Spinal cord (tissue), 10 donors: ENCODE results near the gene ADARB2. TPM values are rescaled to one million over a fixed set of nuclear protein-coding genes. Genes with fewer than 3 reads are reported as not detected.
"Not testable (repeated sequence)": the region's sequence is repeated elsewhere in the genome, so short reads cannot be mapped to it uniquely, and the experiment has no call there.

ENCODE experiments used
- DNase-seq, 6 donors: peaks; one replicate each; pipeline versions ENCODE4 v3.0.0 to v3.0.0-alpha.2; 2013 to 2015; ENCODE audit warnings: low spot score in 6 of 6, low read depth in 4 of 6
- H3K27ac ChIP-seq: one replicate; pipeline ENCODE4 v1.5.1; 2013; ENCODE audit warnings: low read depth, low read length, control low read depth
- H3K27me3 ChIP-seq: one replicate; pipeline ENCODE4 v1.6.1; 2013; ENCODE audit warnings: low read length; ENCODE audit not compliant: control insufficient read depth, insufficient read depth
- H3K36me3 ChIP-seq: one replicate; pipeline ENCODE4 v1.6.1; 2013; ENCODE audit warnings: low read length; ENCODE audit not compliant: control insufficient read depth, insufficient read depth
- H3K4me1 ChIP-seq: one replicate; pipeline ENCODE4 v1.6.1; 2013; ENCODE audit warnings: low read length; ENCODE audit not compliant: control insufficient read depth, insufficient read depth
- H3K4me3 ChIP-seq: one replicate; pipeline ENCODE4 v1.5.1; 2013; ENCODE audit warnings: low read depth, low read length, control low read depth
- H3K9me3 ChIP-seq: one replicate; pipeline ENCODE4 v1.6.1; 2013; ENCODE audit warnings: low read length; ENCODE audit not compliant: control insufficient read depth, insufficient read depth
- WGBS: methylation state at CpG from one replicate; pipeline ENCODE4 v1.1.5; 2013; ENCODE audit warnings: missing lambda C conversion rate; ENCODE audit not compliant: insufficient coverage; 5-methylcytosine and 5-hydroxymethylcytosine counted together
- long read RNA-seq, 4 donors: transcript quantifications; one replicate each; lab custom pipeline, GENCODE V29; 2026
- polyA plus RNA-seq, 2 donors: library from polyadenylated mRNA; unstranded; fragments of 120-200 nt; gene quantifications; one replicate each; pipeline ENCODE4 v1.2.1, GENCODE V29; 2013; ENCODE audit not compliant: insufficient read length in 2 of 2
- total RNA-seq, 2 donors: library from RNA; depleted of rRNA in 1 of 2; stranded (reverse); fragments of 120-200 nt in 1 of 2; fragments of >200 nt in 1 of 2; gene quantifications; one replicate each; pipeline versions ENCODE4 v1.2.3 to v1.2.4, GENCODE V29; 2013 to 2014
- donor health status: healthy.

ADARB2 gene
- 1 to 10 TPM; 4.1 to 5.4 TPM for total RNA-seq
- 10 to 100 TPM; 11.1 to 11.2 TPM for polyA plus RNA-seq
- long read RNA-seq, donor 1, partial matches to known transcripts = 0 of 1 reads
- long read RNA-seq, donor 1, other reads (novel, unspliced or antisense) = 0 of 1 reads
- long read RNA-seq, donor 2 = 0 reads
- long read RNA-seq, donor 3 = 0 reads
- long read RNA-seq, donor 4 = 0 reads

- H3K36me3 ChIP-seq = no peaks in the 10 kb centered on the region
- WGBS = under 1% methylated on average over 47 of the region's 50 CpGs
- H3K4me3 ChIP-seq = peak within 1 kb of the TSS; percentile 65
- peak within 1 kb of the TSS; percentile 78 for H3K27ac ChIP-seq
- DNase-seq = peak; percentile 66 to 97 (median 82)
- H3K27me3 ChIP-seq = peaks cover 27% of the 10 kb centered on the region
- H3K9me3 ChIP-seq = no peaks in the 10 kb centered on the region
- peaks cover 27% of the 10 kb centered on the region for H3K4me1 ChIP-seq
Observed at GRCh38 chr10:1737222-1738061, at the start of gene ADARB2. Gene ADARB2 (minus strand): TSS chr10:1737525.

- no peak for DNase-seq
- no peaks in the 10 kb centered on the region for H3K9me3 ChIP-seq
- H3K4me1 ChIP-seq = no peaks in the 10 kb centered on the region
- H3K36me3 ChIP-seq = no peaks in the 10 kb centered on the region
- H3K4me3 ChIP-seq = no peak overlapping the region
- H3K27me3 ChIP-seq = no peaks in the 10 kb centered on the region
- no peak overlapping the region for H3K27ac ChIP-seq
- WGBS = 39% methylated on average over 3 of the region's 3 CpGs
Observed at GRCh38 chr10:1785835-1786234, 48.5 kb upstream of the ADARB2 start.

- Histone ChIP-seq H3K27me3 (no peaks in the 10 kb centered on the region), H3K4me3 (no peak overlapping the region), H3K36me3 (no peaks in the 10 kb centered on the region), H3K27ac (no peak overlapping the region), H3K9me3 (no peaks in the 10 kb centered on the region), H3K4me1 (no peaks in the 10 kb centered on the region)
- DNase-seq = no peak
- 96% methylated on average over 5 of the region's 5 CpGs for WGBS
Observed at GRCh38 chr10:1782841-1783240, 45.5 kb upstream of the ADARB2 start.

GRCh38 chr10:1779796-1780195 lies 42.5 kb upstream of the ADARB2 start:
- no peaks in the 10 kb centered on the region for H3K4me1 ChIP-seq
- no peaks in the 10 kb centered on the region for H3K9me3 ChIP-seq
- H3K27ac ChIP-seq = no peak overlapping the region
- no peaks in the 10 kb centered on the region for H3K36me3 ChIP-seq
- no peak overlapping the region for H3K4me3 ChIP-seq
- 95% methylated on average over 10 of the region's 10 CpGs for WGBS
- H3K27me3 ChIP-seq = no peaks in the 10 kb centered on the region
- DNase-seq = no peak

GRCh38 chr10:1778375-1778969 lies 41.1 kb upstream of the ADARB2 start:
- 68% methylated on average over 9 of the region's 11 CpGs for WGBS
- Histone ChIP-seq H3K36me3 (no peaks in the 10 kb centered on the region), H3K4me1 (no peaks in the 10 kb centered on the region), H3K9me3 (no peaks in the 10 kb centered on the region), H3K27ac (no peak overlapping the region), H3K4me3 (no peak overlapping the region), H3K27me3 (no peaks in the 10 kb centered on the region)
- peak in 2 of 6 donors; percentile 48 to 55 for DNase-seq

- no peak overlapping the region for H3K4me3 ChIP-seq
- no peaks in the 10 kb centered on the region for H3K9me3 ChIP-seq
- H3K27ac ChIP-seq = no peak overlapping the region
- WGBS = 94% methylated on average over 12 of the region's 14 CpGs
- H3K4me1 ChIP-seq = no peaks in the 10 kb centered on the region
- no peak for DNase-seq
- no peaks in the 10 kb centered on the region for H3K36me3 ChIP-seq
- no peaks in the 10 kb centered on the region for H3K27me3 ChIP-seq
Observed at GRCh38 chr10:1776127-1776662, 38.9 kb upstream of the ADARB2 start.

GRCh38 chr10:1774796-1775195 lies 37.5 kb upstream of the ADARB2 start:
- Histone ChIP-seq H3K27ac (no peak overlapping the region), H3K4me3 (no peak overlapping the region), H3K4me1 (no peaks in the 10 kb centered on the region), H3K9me3 (no peaks in the 10 kb centered on the region), H3K27me3 (no peaks in the 10 kb centered on the region), H3K36me3 (no peaks in the 10 kb centered on the region)
- no peak for DNase-seq
- WGBS = 67% methylated on average over 4 of the region's 5 CpGs

GRCh38 chr10:1773204-1773603 lies 35.9 kb upstream of the ADARB2 start:
- WGBS = 88% methylated on average over 16 of the region's 23 CpGs
- H3K27ac ChIP-seq, H3K9me3 ChIP-seq, H3K27me3 ChIP-seq, H3K4me1 ChIP-seq, H3K4me3 ChIP-seq, H3K36me3 ChIP-seq: not testable (repeated sequence)
- DNase-seq = peak in 1 of 6 donors; percentile 29

GRCh38 chr10:1766049-1766448 lies 28.7 kb upstream of the ADARB2 start:
- DNase-seq = no peak
- 94% methylated on average over 10 of the region's 10 CpGs for WGBS
- no peaks in the 10 kb centered on the region for H3K9me3 ChIP-seq
- H3K4me3 ChIP-seq = no peak overlapping the region
- no peaks in the 10 kb centered on the region for H3K36me3 ChIP-seq
- H3K4me1 ChIP-seq = no peaks in the 10 kb centered on the region
- H3K27ac ChIP-seq = no peak overlapping the region
- peaks cover 3% of the 10 kb centered on the region for H3K27me3 ChIP-seq
